Non-pigmented ciliary epithelial cell (primary cell): ENCODE data around the gene SLC25A22.

Experiments used
- DNase-seq: peaks from one replicate; pipeline ENCODE4 v3.0.0-alpha.2; 2010; ENCODE audit warnings: low read depth

The SLC25A22 gene

GRCh38 chr11:798093-798713 lies at the start of gene SLC25A22:
SLC25A22 (minus strand) TSS chr11:798281; CDS start chr11:795006, 3,275 bp downstream.
- no peak for DNase-seq

- DNase-seq: no peak
These were observed 49.8 kb upstream of the SLC25A22 start for GRCh38 chr11:847876-848275.

GRCh38 chr11:846496-847098 lies 48.5 kb upstream of the SLC25A22 start:
- DNase-seq: no peak

GRCh38 chr11:845872-846495 lies 47.9 kb upstream of the SLC25A22 start:
- no peak for DNase-seq

- no peak for DNase-seq
These were observed 46.9 kb upstream of the SLC25A22 start for GRCh38 chr11:844693-845644.

GRCh38 chr11:843818-844692 lies 46.0 kb upstream of the SLC25A22 start:
- DNase-seq: peak; percentile 62

- no peak for DNase-seq
These were observed 45.1 kb upstream of the SLC25A22 start for GRCh38 chr11:843086-843734.

GRCh38 chr11:842370-843002 lies 44.4 kb upstream of the SLC25A22 start, which contains the start of the genes POLR2L and TSPAN4:
POLR2L (minus strand) TSS chr11:842529; CDS start chr11:842508, 21 bp downstream.
TSPAN4 (plus strand) TSS chr11:842852; CDS start chr11:850305, 7,453 bp downstream.
- no peak for DNase-seq

GRCh38 chr11:841981-842369 lies 43.9 kb upstream of the SLC25A22 start:
- no peak for DNase-seq

- no peak for DNase-seq
These were observed 42.0 kb upstream of the SLC25A22 start for GRCh38 chr11:839875-840617.

GRCh38 chr11:839280-839623 lies 41.2 kb upstream of the SLC25A22 start:
- DNase-seq: no peak

GRCh38 chr11:838441-839279 lies 40.6 kb upstream of the SLC25A22 start:
- DNase-seq: no peak

- no peak for DNase-seq
These were observed 39.9 kb upstream of the SLC25A22 start for GRCh38 chr11:837990-838307.

GRCh38 chr11:837189-837989 lies 39.3 kb upstream of the SLC25A22 start:
- no peak for DNase-seq

GRCh38 chr11:836700-837099 lies 38.6 kb upstream of the SLC25A22 start:
- DNase-seq: no peak

- no peak for DNase-seq
These were observed 38.2 kb upstream of the SLC25A22 start for GRCh38 chr11:836274-836673.

- no peak for DNase-seq
These were observed 36.6 kb upstream of the SLC25A22 start for GRCh38 chr11:834371-835316.
